GM18508 (cell line): ENCODE measurements around the gene APOL4.
"Not testable (repeated sequence)": the region's sequence is repeated elsewhere in the genome, so short reads cannot be mapped to it uniquely, and the experiment has no call there.

Source experiments
- ATAC-seq: cut with Tn5 transposase; IDR thresholded peaks from one replicate; pipeline ENCODE4 v1.9.1; 2021; ENCODE audit warnings: moderate number of reproducible peaks; ENCODE audit not compliant: insufficient read depth, unreplicated experiment

Gene APOL4

DNA sequence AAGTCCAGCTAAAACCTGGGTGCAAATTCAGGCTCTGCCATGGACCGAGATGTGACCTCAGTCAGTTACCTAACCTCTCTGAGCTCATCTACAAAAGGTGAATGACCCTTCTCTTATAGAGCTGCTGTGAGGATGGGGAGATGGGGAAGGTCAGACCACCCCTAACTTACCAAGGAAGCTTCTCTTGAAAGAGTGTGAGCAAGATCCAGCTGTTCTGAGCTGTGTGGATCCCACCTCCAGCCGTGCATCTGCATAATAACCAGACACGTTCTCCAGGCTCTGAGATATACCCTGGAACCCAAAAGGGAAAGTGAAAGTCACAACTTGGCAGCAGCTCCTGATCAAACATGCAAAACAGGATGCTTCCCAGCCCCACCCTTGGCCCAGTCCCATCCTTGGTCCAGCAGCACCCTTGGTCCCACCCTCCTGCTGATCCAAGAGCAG is 41.1 kb downstream of the APOL4 start, which contains the start of gene APOL3:
Gene APOL3, minus strand, starts transcription at position 257 of the 444 bp plus-strand sequence. CDS start 11,700 bp downstream, outside the sequence.
- no peak for ATAC-seq

DNA sequence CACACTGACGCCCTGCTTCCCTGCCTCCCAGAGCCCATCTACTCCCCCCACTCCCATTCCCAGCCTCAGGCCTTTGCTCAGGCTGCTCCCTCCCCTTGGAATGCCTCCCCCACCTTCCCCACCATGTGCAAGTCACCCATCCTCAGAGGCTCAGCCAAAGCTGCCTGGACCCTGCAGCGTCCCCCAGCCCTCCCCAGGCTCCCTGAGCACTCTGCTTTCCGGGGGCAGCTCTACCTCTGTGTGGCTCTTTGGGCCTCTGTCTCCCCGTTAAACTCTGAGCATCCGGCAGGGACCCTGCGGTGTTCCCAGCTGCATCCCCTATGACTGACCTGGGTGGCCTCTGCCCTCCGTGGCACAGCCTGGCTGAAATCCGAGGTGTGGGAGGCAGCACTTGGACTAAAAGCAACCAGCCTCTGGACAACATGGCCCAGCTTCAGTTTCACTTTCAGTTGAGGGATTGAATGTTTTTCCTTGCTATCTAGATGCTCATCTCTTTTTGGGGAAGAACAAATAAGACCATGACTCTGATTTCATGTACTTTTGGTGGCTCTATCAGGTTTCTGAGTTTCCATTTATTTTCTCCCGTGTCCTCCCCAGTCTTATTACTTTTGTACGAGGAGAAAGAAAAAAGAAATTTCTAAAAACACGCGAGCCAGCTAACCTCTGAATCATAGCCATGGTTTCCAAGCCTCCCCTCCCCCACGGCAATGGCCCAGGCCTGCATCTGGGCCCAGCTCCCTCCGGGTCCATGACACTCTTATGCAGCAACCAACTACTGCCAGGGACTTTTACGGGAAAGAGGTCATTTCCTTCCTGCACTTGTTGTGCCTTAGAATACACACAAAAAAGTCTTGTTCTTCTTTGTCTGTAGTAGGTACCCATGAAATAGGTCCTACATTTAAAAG is 44.8 kb downstream of the APOL4 start:
- ATAC-seq, result no peak

DNA sequence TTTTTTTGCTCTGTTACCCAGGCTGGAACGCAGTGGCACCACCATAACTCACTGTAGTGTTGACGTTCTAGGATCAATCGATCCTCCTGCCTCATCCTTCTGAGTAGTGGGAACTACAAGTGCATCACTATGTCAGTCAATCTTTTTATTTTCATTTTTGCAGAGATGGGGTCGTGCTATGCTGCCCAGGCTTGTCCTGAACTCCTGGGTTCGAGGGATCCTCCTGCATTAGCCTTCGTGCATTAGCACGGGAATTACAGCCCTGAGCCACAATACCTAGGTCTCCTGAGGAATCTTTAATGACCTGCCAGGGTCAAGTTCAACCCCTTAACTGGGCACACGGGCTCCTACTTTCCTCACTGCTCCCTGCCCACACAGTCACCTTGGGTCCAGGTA is 45.5 kb downstream of the APOL4 start:
- ATAC-seq, result no peak

DNA sequence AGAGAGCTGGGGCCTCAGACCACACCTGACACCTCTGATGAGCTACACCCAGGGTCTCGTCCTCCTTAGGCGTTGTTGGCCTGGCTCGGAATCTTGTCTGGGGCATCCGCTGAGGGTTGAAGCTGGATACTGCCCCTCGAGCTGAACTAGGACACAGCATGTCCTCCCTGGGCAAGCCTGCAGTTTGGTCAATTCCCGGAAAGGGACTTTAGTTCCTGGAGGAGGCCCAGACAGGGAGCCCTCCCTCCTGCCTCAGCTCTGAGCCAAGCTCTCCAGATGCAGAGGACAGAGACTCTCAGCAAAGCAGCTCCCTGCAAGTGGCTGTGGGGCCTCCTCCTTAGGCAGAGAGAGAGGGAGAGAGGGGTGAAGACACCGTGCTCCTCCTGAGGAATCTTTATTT is 45.9 kb downstream of the APOL4 start:
- no peak for ATAC-seq

DNA sequence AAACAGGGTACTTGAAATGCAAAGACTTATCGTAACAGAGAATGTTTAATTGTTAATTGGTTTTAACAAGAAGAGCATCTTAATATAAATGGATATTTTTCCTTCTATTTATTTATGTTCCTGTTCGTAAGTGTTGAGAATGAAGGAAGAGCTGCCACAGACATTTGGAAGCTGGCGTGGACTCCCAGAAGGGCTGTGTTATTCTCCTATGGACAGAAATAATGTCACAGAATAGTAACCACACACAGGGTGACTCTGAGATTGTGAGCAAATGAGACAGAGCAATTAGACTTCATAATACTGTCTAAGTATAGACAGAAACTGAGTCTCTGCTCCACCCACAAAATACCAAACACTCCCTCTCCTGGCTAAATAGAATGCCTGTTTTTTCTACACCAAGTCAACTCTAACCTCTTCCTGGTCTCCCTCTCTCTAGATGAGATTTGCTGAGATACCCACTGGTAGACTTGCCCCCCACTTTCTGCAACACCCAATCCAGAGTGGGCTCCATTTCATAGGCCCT is 47.1 kb downstream of the APOL4 start:
- no peak for ATAC-seq

DNA sequence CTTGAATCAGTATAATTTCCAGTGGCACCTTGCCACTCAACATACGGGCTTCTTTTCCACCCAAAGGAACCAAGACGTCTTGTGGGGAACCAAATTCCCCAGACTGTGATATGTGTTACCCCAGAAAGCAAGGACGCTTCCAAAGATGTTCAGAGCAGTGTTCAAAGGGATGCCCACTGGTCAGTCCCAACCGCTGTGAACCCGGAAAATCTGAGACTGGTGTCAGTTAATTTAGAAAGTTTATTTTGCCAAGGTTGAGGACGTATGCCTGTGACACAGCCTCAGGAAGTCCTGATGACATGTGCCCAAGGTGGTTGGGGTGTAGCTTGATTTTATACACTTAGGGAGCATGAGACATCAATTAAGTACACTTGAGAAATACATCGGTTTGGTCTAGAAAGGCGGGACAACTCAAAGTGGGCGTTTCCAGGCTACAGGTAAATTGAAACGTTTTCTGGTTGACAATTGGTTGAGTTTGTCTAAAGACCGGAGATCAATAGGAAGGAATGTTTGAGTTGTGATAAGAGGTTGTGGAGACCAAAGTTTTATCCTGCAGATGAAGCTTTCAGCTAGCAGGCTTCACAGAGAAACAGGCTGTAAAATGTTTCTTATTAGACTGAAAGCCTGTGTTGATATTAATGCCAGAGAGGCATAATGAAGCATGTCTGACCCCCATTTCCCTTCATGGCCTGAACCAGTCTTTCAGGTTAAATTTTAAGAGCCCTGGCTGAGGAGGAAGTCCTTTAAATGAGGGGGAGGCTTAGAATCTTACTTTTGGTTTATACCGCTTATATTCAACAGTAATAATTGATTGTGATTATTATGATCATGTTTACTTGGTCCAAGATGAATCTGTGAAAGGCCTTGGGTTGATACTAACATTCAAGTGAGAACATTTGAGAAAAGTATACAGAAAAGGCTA is 47.8 kb downstream of the APOL4 start:
- no peak for ATAC-seq

DNA sequence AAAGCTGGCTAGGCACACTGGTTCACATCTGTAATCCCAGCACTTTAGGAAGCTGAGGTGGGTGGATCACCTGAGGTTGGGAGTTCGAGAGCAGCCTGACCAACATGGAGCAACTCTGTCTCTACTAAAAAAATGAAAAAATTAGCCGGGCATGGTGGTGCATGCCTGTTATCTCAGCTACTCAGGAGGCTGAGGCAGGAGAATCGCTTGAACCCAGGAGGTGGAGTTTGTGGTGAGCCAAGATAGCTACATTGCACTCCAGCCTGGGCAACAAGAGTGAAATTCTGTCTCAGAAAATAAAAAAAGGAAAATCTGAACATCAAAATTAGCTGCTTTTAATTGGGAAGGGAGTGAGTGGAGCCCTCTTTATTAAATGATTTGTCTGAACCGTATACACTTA is 48.8 kb downstream of the APOL4 start:
- not testable (repeated sequence) for ATAC-seq

DNA sequence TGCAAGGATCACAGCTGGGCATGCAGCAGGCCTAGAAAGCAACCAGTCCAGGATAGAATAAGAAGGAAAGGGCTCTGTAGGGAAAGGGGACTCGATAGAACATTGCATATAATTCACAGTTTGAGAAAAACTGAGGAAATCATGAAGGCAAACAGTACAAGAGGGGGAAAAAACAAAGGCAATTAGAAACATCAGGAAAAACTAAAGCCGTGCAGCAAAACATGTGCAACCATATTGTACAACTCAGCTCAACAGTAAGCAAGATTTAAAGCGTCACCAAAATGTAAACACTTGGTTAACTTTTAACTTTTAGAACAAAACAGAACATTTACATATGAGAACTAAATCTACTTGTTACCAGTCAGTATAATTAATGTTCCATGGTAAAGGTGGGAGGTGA is 49.5 kb downstream of the APOL4 start:
- no peak for ATAC-seq

DNA sequence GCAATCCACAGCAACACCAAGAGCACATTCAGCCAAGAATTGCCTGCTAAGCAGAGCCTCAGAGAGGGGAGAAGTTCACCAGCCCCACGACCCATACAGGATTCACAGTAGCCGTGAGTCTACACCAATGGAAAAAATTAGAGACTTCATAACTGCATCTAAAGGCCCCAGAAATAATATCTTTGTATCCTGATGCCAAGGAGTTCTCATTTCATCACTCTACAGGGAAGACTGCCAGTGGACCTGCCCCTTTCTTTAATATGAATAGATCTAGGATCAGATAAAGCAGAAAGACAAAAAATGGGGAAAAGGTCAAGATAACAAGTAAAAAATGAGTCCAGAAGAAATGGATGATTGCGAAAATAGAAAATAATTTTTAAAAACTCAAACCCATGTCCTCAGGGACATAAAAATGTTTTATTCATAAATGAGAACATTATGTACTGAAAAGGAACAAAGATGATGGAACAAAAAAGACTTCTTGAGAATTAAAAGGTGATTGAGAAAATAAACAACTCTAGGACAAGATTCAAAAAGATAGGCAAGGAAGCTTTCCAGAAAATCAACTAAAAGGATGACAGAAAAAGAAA is 50.5 kb downstream of the APOL4 start:
- no peak for ATAC-seq

DNA sequence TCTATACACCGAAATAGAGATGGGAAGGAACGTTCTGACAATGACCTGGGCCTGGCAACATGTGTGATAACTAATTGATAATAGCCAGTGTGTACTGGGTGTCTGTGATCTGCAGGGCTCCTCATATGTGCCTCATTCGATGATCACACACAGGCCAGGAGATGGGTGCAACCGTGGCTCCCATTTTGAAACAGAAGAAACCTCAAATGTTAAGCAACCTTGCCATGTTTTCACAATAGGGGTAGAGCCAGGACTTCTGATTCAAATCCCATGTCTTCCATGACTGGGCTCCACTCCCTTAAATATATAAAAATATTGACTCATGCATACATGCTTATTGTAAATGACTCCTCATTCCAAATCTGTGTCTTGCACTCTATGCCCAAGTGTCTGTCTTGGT is 52.2 kb downstream of the APOL4 start:
- no peak for ATAC-seq

DNA sequence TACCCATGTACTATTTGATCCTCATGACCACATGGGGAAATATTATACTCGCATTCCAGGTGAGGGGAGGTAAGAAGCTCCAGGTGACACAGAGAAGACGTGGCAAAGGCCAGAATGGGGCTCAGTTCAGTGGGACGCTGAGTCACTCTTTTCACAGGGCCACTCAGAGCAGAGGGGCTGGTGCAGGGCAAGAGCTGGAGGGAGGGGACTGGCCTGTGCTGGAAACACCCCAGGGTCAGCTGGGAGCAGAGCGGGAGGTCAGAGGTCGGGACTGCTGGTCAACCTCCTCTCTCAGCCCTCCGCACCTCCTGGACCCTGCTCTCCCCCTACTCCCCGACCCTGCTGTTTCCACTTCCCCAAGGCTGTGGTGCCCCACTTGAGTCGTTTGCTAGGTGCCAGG is 53.2 kb downstream of the APOL4 start:
- ATAC-seq, result no peak

DNA sequence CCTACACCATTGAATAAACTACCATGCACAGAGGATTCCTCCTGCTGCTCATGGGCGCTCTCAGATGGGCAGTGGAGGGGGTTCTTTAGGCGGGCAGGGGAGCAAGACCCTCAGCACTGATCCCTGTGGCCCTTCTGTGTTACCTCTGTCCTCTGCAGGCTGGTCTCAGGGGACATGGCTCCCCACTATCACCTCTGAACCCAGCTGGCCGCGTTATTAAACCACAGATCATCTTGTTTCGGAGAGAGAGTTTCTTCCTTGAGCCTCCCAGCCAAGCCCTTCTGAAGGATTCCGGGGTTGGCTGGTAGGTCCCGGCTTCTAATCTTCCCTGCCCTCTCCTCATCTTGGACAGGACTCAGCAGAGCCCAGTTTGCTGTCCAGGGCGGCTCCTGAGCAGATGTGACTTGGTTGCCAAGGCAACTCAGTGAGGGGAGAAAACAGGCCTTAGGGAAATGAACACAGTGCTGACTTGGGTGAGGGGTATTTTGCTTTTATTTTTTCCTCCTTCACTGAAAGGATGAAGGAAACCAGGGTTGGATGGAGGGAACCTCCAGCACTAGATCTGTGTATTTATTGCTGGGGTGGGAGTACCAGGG is 54.3 kb downstream of the APOL4 start:
- no peak for ATAC-seq

DNA sequence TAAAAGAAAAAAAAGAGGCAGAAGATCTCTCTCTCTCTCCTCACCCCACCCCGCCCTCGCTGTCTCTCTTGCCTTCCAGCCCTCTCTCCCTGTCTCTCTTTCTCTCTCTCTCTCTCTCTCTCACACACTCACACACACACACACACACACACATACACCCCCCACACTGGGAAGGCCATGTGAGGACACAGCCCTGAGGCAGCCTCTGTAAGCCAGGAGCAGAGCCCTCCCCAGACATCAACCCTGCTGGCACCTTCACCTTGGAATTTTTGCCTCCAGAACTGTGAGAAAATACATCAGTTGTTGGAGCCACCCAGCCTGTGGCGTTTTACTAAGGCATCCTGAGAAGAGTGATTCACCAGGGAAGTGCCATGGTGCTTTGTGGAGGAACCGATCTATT is 55.7 kb downstream of the APOL4 start:
- ATAC-seq, result no peak

DNA sequence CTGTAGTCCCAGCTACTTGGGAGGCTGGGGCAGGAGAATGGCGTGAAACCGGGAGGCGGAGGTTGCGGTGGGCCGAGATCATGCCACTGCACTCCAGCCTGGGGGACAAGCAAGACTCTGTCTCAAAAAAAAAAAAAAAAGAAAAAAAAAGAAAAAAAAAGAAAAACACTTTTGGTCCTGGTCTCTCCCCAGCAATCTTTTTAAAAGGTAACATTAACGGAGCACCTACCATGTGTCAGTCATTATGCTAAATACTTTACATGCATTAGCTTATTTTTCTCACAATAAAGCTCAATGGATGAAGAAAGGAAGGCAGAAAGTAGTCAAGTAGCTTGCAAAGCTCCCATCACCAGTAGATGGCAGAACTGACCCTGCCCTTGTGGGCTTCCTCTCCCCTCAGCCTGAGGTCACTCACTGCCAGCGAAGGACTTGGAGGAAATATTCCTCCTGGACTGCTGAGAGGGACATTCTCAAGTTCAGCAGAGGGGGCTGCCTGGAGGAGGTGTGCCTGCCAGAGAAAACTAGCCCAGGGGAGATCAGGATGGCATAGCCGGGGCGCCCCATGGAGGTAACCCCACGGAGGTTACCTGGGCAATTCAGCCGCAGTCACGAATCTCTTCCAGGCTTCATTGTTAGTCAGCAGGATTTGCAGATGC is 56.6 kb downstream of the APOL4 start:
- no peak for ATAC-seq

DNA sequence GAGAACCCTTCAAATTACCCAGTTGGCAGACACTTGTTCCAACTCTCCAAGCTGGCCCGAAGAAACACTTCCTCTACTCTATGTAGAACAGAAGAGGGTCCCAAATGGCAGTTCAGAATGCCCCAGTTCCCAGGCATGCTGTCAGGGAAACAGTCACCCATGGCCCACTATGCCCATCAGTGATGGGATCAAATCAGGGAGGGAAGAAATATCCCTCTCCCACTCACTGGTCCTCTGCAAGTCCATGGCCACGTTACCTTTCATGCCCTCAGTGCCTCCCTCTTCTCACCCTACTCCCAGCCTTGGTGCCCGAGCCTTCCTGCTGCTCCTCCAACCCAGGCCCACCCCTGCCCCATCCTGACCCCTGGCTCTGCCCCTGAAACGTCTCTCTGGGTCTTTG is 57.7 kb downstream of the APOL4 start:
- no peak for ATAC-seq

DNA sequence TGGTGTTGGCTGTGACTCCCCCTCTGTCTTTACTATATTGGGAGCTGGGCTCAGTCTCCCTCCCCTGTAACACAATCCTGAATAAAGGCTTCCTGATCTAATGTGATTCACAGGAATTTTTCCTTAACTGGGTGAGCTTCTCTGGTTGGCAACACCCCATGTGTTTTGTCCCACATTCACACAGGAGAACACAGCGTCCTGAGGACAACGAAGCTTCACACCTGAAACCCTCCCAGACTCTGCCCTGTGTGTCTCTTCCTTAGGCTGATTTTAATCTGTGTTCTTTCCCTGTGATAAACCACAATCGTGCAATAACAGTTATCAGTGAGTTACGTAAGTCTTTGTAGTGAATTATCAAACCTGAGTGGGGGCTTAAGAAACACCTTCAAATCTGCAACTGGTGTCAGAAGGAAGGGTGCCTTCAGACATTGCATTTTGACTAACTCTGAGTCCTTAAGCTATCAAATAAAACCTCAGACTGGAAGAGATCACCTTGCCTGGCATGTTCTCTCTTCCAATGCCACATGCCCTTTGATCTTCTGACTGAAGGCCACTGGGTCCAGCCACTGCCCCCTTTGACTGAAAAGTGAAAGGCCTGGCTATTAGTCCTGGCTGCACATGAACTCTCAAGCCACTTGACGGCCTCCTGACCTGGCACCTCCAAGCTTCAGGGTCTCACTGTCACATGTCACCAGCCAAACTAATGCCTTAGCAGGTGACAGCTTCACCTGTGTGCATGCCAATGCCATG is 58.4 kb downstream of the APOL4 start:
- ATAC-seq, result no peak

DNA sequence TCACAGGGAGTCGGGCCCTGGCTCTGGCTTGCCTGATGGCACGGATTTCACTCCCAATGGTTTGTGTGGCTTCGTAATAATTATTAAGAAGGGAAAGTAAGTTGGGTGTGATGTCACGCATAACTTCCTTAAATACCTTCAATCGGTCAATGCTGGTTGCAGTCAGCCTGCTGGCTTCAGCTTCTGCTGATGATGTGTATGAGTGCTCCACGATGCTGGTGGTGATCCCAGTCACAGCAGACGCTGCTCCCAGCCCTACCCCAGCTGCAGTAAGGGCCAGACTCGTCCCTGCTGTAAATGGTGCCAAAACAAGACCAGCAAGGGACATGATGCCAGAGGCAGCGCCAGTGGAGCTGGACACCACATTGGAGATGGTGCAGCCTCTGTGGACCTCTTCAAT is 60.1 kb downstream of the APOL4 start:
- ATAC-seq, result no peak
